B cell (primary cell): ENCODE data around the gene ABL1. TPM values are rescaled to one million over a fixed set of nuclear protein-coding genes. Genes with fewer than 3 reads are reported as not detected.

ENCODE experiments used
- ATAC-seq: fragments of 200-7000 bp; cut with Tn5 transposase; one replicate; pipeline ENCODE4 v1.10.0; 2021; ENCODE audit warnings: low read depth, mild to moderate bottlenecking, moderate number of reproducible peaks, moderate library complexity
- CTCF ChIA-PET: fragments of 350-600 bp; sonication (Branson Sonifier 250); formaldehyde crosslinking; loops from one replicate; lab custom pipeline; 2021; ENCODE audit warnings: antibody characterized with exemption, inconsistent platforms; lab: Charles Lee
- POLR2A ChIA-PET: fragments of 350-600 bp; sonication (Branson Sonifier 250); formaldehyde crosslinking; loops from one replicate; lab custom pipeline; 2021; ENCODE audit warnings: antibody characterized with exemption; lab: Charles Lee
- DNase-seq: peaks from one replicate; pipeline ENCODE4 v3.0.0; 2013
- H2AFZ ChIP-seq: 2 replicates; pipeline ENCODE4 v1.6.1; 2012; ENCODE audit warnings: mild to moderate bottlenecking, low read depth, low read length; ENCODE audit not compliant: insufficient read depth, poor library complexity, severe bottlenecking
- H3K27ac ChIP-seq, 2 donors: 1 replicate in 1 of 2; 2 replicates in 1 of 2; pipeline ENCODE4 v1.5.1; 2012 to 2013; ENCODE audit warnings: low read length in 2 of 2, mild to moderate bottlenecking in 2 of 2, moderate library complexity in 1 of 2
- H3K27me3 ChIP-seq, 4 experiments: fragments of 200-600 bp in 1 of 4; sonication (generic) in 1 of 4; replicated peaks in 1 of 4; 1 replicate in 2 of 4; 2 replicates in 2 of 4; pipeline versions ENCODE4 v1.6.1 to v1.7.0; 2013 to 2016; ENCODE audit warnings: low read length in 3 of 4, mild to moderate bottlenecking in 2 of 4, mixed read lengths in 1 of 4, moderate library complexity in 1 of 4; ENCODE audit not compliant: insufficient read depth in 4 of 4, control insufficient read depth in 3 of 4; ENCODE audit errors: control extremely low read depth in 1 of 4
- H3K36me3 ChIP-seq, 2 experiments: replicated peaks in 1 of 2; 1 replicate in 1 of 2; 2 replicates in 1 of 2; pipeline versions ENCODE4 v1.6.1 to v1.7.1; 2013; ENCODE audit warnings: low read length in 1 of 2; ENCODE audit not compliant: insufficient read depth in 2 of 2, control insufficient read depth in 1 of 2; ENCODE audit errors: control extremely low read depth in 1 of 2, extremely low read depth in 1 of 2
- H3K4me1 ChIP-seq, 2 donors: fragments of 200-600 bp in 1 of 2; sonication (generic) in 1 of 2; 1 replicate in 1 of 2; 2 replicates in 1 of 2; pipeline versions ENCODE4 v1.5.1 to v1.6.1; 2013 to 2017; ENCODE audit warnings: low read length in 2 of 2; ENCODE audit not compliant: control insufficient read depth in 2 of 2, insufficient read depth in 2 of 2
- H3K4me2 ChIP-seq: replicated peaks from 2 replicates; pipeline ENCODE3; 2012; ENCODE audit warnings: mild to moderate bottlenecking, low read depth, low read length; ENCODE audit not compliant: poor library complexity, severe bottlenecking
- H3K4me3 ChIP-seq, 5 experiments: fragments of 200-600 bp in 1 of 5; sonication (generic) in 1 of 5; 1 replicate in 3 of 5; 2 replicates in 2 of 5; pipeline versions ENCODE4 v1.5.1 to v1.7.0; 2011 to 2016; ENCODE audit warnings: low read length in 4 of 5, mild to moderate bottlenecking in 4 of 5, low read depth in 2 of 5, control low read depth in 1 of 5, moderate library complexity in 1 of 5; ENCODE audit not compliant: insufficient read depth in 1 of 5; ENCODE audit errors: control extremely low read depth in 1 of 5, extremely low read depth in 1 of 5
- H3K79me2 ChIP-seq: fragments of 200-600 bp; sonication (generic); one replicate; pipeline ENCODE4 v1.6.0; 2016; ENCODE audit warnings: low read length; ENCODE audit not compliant: control insufficient read depth, insufficient read depth
- H3K9ac ChIP-seq: fragments of 200-600 bp; sonication (generic); 2 replicates; pipeline ENCODE4 v1.6.1; 2017; ENCODE audit warnings: mild to moderate bottlenecking, low read length, moderate library complexity
- H3K9me3 ChIP-seq, 3 donors: one replicate each; pipeline versions ENCODE4 v1.6.1 to v1.7.1; 2013; ENCODE audit warnings: low read length in 2 of 3; ENCODE audit not compliant: control insufficient read depth in 2 of 3, insufficient read depth in 1 of 3; ENCODE audit errors: control extremely low read depth in 1 of 3
- H4K20me1 ChIP-seq: 2 replicates; pipeline ENCODE4 v1.6.0; 2012; ENCODE audit warnings: mild to moderate bottlenecking, low read length; ENCODE audit not compliant: insufficient read depth, control insufficient read depth, poor library complexity, severe bottlenecking
- H3K27ac Mint-ChIP-seq: one replicate; pipeline ENCODE4 v1.8.0; 2021; ENCODE audit warnings: mixed read lengths
- H3K27me3 Mint-ChIP-seq: one replicate; pipeline ENCODE4 v1.8.0; 2021; ENCODE audit warnings: mixed read lengths
- H3K4me1 Mint-ChIP-seq: one replicate; pipeline ENCODE4 v1.8.0; 2021; ENCODE audit warnings: mixed read lengths
- H3K4me3 Mint-ChIP-seq: one replicate; pipeline ENCODE4 v1.8.0; 2021; ENCODE audit warnings: mixed read lengths
- H3K9me3 Mint-ChIP-seq: one replicate; pipeline ENCODE4 v1.8.0; 2022; ENCODE audit warnings: mixed read lengths; ENCODE audit not compliant: insufficient read depth
- CTCF ChIP-seq: fragments of 200-600 bp; IDR thresholded peaks from one replicate; pipeline ENCODE4 v1.8.0; 2022; ENCODE audit warnings: antibody characterized with exemption, mild to moderate bottlenecking
- EZH2 ChIP-seq: IDR thresholded peaks from 2 replicates; pipeline ENCODE4 v1.6.1; 2012; ENCODE audit warnings: borderline replicate concordance, low read depth, mild to moderate bottlenecking, moderate library complexity, low read length; ENCODE audit not compliant: insufficient read depth, poor library complexity, severe bottlenecking
- WGBS: methylation state at CpG from one replicate; pipeline ENCODE4 v1.1.5; 2013; ENCODE audit warnings: missing lambda C conversion rate; ENCODE audit not compliant: insufficient coverage; 5-methylcytosine and 5-hydroxymethylcytosine counted together
- intact Hi-C: fragments of 100-400 bp; cut with micrococcal nuclease; formaldehyde crosslinking; loops from one replicate; pipeline ENCODE4 v1.10.0; 2022
- polyA plus RNA-seq: library from polyadenylated mRNA; depleted of rRNA; stranded (reverse); fragments of >200 nt; gene quantifications from 2 replicates; pipeline ENCODE4 v1.2.3, GENCODE V29; 2012
- total RNA-seq, 2 donors: library from RNA; stranded (reverse); fragments of 120-200 nt in 1 of 2; gene quantifications; 1 replicate in 1 of 2; 2 replicates in 1 of 2; pipeline versions ENCODE4 v1.2.3 to v1.2.4, GENCODE V29; 2013 to 2022

Gene ABL1
- total and polyA plus RNA-seq, 2 donors (not counting 1 experiment from before 2014, with no cell fraction given), result 11.9 to 46.0 TPM

- Mint-ChIP-seq H3K4me1 (no peaks in the 10 kb centered on the region), H3K9me3 (no peaks in the 10 kb centered on the region), H3K27me3 (no peaks in the 10 kb centered on the region), H3K4me3 (no peak overlapping the region), H3K27ac (no peak overlapping the region)
- Histone ChIP-seq H3K4me3 (no peak overlapping the region), H3K79me2 (no peaks in the 10 kb centered on the region), H2AFZ (no peak overlapping the region), H3K27ac (no peak overlapping the region), H4K20me1 (no peaks in the 10 kb centered on the region), H3K4me2 (no peak overlapping the region), H3K36me3 (no peaks in the 10 kb centered on the region), H3K27me3 (peaks cover 0 to 8% (median 0%) of the 10 kb centered on the region in 4 experiments), H3K9me3 (no peaks in the 10 kb centered on the region), H3K4me1 (no peaks in the 10 kb centered on the region), H3K9ac (no peak overlapping the region)
- ChIA-PET CTCF (interaction anchor here (1.0 kb wide), 1 partner anchor 147 kb away, joined by 3 read pairs; no protein-coding TSS in a partner anchor), POLR2A (no interaction called here)
- TF ChIP-seq EZH2, result no peak
- no peak for TF ChIP-seq CTCF
- no peak for ATAC-seq
- no peak for DNase-seq
- WGBS, result 95% methylated on average over 15 of the region's 25 CpGs
- intact Hi-C loops, result no loop called here
Observed at GRCh38 chr9:130899051-130899748, 64.1 kb downstream of the ABL1 start.

- CTCF ChIA-PET, result no interaction called here
- H3K27ac Mint-ChIP-seq, result no peak overlapping the region
Observed at GRCh38 chr9:130900701-130901497, 65.8 kb downstream of the ABL1 start.

More at GRCh38 chr9:130900701-130901497, 65.8 kb downstream of the ABL1 start:
- Histone ChIP-seq H3K4me2 (no peak overlapping the region), H3K27ac (no peak overlapping the region), H3K9ac (no peak overlapping the region), H3K27me3 (peaks cover 0 to 8% (median 0%) of the 10 kb centered on the region in 4 experiments), H3K4me1 (no peaks in the 10 kb centered on the region), H2AFZ (no peak overlapping the region), H4K20me1 (no peaks in the 10 kb centered on the region), H3K9me3 (peaks cover 0 to 8% (median 0%) of the 10 kb centered on the region in 3 donors), H3K36me3 (no peaks in the 10 kb centered on the region), H3K79me2 (no peaks in the 10 kb centered on the region), H3K4me3 (no peak overlapping the region)
- Mint-ChIP-seq H3K4me3 (no peak overlapping the region), H3K4me1 (no peaks in the 10 kb centered on the region), H3K27me3 (no peaks in the 10 kb centered on the region), H3K9me3 (no peaks in the 10 kb centered on the region)
- WGBS, result 76% methylated on average over 10 of the region's 17 CpGs
- DNase-seq (no peak), ATAC-seq (no peak)
- POLR2A ChIA-PET, result no interaction called here
- TF ChIP-seq CTCF, result no peak
- no peak for TF ChIP-seq EZH2
- intact Hi-C loops, result no loop called here
